Neural crest cell (in vitro differentiated cells): ENCODE results near the gene BAIAP2L1. TPM values are rescaled to one million over a fixed set of nuclear protein-coding genes. Genes with fewer than 3 reads are reported as not detected.

Experiments
- DNase-seq: peaks from one replicate; pipeline ENCODE4 v3.0.0; 2021; ENCODE audit warnings: low read depth, mixed read lengths, low spot score
- H3K27ac Mint-ChIP-seq: one replicate; pipeline ENCODE4 v1.8.0; 2021; ENCODE audit warnings: mild to moderate bottlenecking, mixed read lengths; ENCODE audit not compliant: unreplicated experiment
- H3K27me3 Mint-ChIP-seq: 2 replicates; pipeline ENCODE4 v1.8.0; 2021; ENCODE audit warnings: low read depth, mild to moderate bottlenecking, mixed read lengths
- H3K36me3 Mint-ChIP-seq: 2 replicates; pipeline ENCODE4 v1.8.0; 2021; ENCODE audit warnings: low read depth, mild to moderate bottlenecking, mixed read lengths
- H3K4me1 Mint-ChIP-seq: 2 replicates; pipeline ENCODE4 v1.8.0; 2021; ENCODE audit warnings: mixed read lengths
- H3K4me3 Mint-ChIP-seq: one replicate; pipeline ENCODE4 v1.8.0; 2021; ENCODE audit warnings: mild to moderate bottlenecking, mixed read lengths
- H3K9me3 Mint-ChIP-seq: 2 replicates; pipeline ENCODE4 v1.8.0; 2021; ENCODE audit warnings: mixed read lengths
- CTCF ChIP-seq: fragments of 200-600 bp; sonication (generic); conservative IDR thresholded peaks from 2 replicates; pipeline ENCODE4 v1.5.0; 2021; ENCODE audit warnings: antibody characterized with exemption, mild to moderate bottlenecking
- total RNA-seq: library from RNA; stranded (reverse); gene quantifications from 2 replicates; pipeline ENCODE4 v1.2.1, GENCODE V29; 2021

Gene BAIAP2L1
- total RNA-seq, 1 donor from 2014 or later, result 1.5 TPM

- Mint-ChIP-seq H3K4me3 (peak overlapping the region; percentile 66), H3K27me3 (no peaks in the 10 kb centered on the region), H3K36me3 (no peaks in the 10 kb centered on the region), H3K4me1 (peaks cover 17% of the 10 kb centered on the region), H3K27ac (no peak overlapping the region), H3K9me3 (no peaks in the 10 kb centered on the region)
- no peak for TF ChIP-seq CTCF
- no peak for DNase-seq
These were observed 114.8 kb downstream of the BAIAP2L1 start for GRCh38 chr7:98286093-98286539.

- no peak for DNase-seq
- Mint-ChIP-seq H3K27me3 (no peaks in the 10 kb centered on the region), H3K9me3 (no peaks in the 10 kb centered on the region), H3K4me1 (peaks cover 23% of the 10 kb centered on the region), H3K36me3 (no peaks in the 10 kb centered on the region), H3K27ac (peak overlapping the region; percentile 27), H3K4me3 (peak overlapping the region; percentile 71)
- TF ChIP-seq CTCF, result no peak
These were observed 115.5 kb downstream of the BAIAP2L1 start for GRCh38 chr7:98285157-98286092.

- no peaks in the 10 kb centered on the region for H3K36me3 Mint-ChIP-seq
These were observed 116.4 kb downstream of the BAIAP2L1 start for GRCh38 chr7:98284335-98285036.

GRCh38 chr7:98283887-98284222 is 117.0 kb downstream of the BAIAP2L1 start:
- Mint-ChIP-seq H3K27ac (no peak overlapping the region), H3K9me3 (no peaks in the 10 kb centered on the region), H3K27me3 (no peaks in the 10 kb centered on the region), H3K4me1 (peaks cover 23% of the 10 kb centered on the region), H3K36me3 (no peaks in the 10 kb centered on the region), H3K4me3 (peak overlapping the region; percentile 88)
- DNase-seq, result no peak
- no peak for TF ChIP-seq CTCF

More at GRCh38 chr7:98284335-98285036, 116.4 kb downstream of the BAIAP2L1 start:
- Mint-ChIP-seq H3K9me3 (no peaks in the 10 kb centered on the region), H3K27ac (no peak overlapping the region), H3K4me1 (peaks cover 23% of the 10 kb centered on the region), H3K27me3 (no peaks in the 10 kb centered on the region), H3K4me3 (peak overlapping the region; percentile 88)
- DNase-seq, result no peak
- TF ChIP-seq CTCF, result no peak

GRCh38 chr7:98283127-98283886 is 117.6 kb downstream of the BAIAP2L1 start:
- H3K27me3 Mint-ChIP-seq, result no peaks in the 10 kb centered on the region
- no peak overlapping the region for H3K27ac Mint-ChIP-seq
- H3K9me3 Mint-ChIP-seq, result no peaks in the 10 kb centered on the region
- TF ChIP-seq CTCF, result no peak
- peaks cover 23% of the 10 kb centered on the region for H3K4me1 Mint-ChIP-seq
- no peaks in the 10 kb centered on the region for H3K36me3 Mint-ChIP-seq
- H3K4me3 Mint-ChIP-seq, result peak overlapping the region; percentile 88
- DNase-seq, result no peak
